HCT116 (cell line): ENCODE data around the gene GALP. TPM values are rescaled to one million over a fixed set of nuclear protein-coding genes. Genes with fewer than 3 reads are reported as not detected.

Experiments
- ATAC-seq: fragments of 200-7000 bp; cut with Tn5 transposase; 2 replicates; pipeline ENCODE4 v1.9.1; 2020; ENCODE audit warnings: mild to moderate bottlenecking, moderate library complexity
- BruUV-seq: library from RNA; stranded (reverse); fragments of 400-500 nt; replicated peaks from 2 replicates; lab custom pipeline; 2021; lab: Mats Ljungman, UMichigan
- CTCF ChIA-PET: fragments of 300-600 bp; sonication (Branson Sonifier 250); formaldehyde crosslinking; loops from one replicate; lab custom pipeline; 2021; ENCODE audit warnings: antibody characterized with exemption; lab: Charles Lee
- POLR2A ChIA-PET: fragments of 300-600, 350-600 bp; sonication (Branson Sonifier 250); formaldehyde crosslinking; loops from one replicate; lab custom pipeline; 2021; ENCODE audit warnings: antibody characterized with exemption; lab: Charles Lee
- RAD21 ChIA-PET, 2 experiments: fragments of 300-600 bp; sonication (Branson Sonifier 250); formaldehyde crosslinking; loops; one replicate each; lab custom pipeline; 2023; ENCODE audit warnings: low total read pairs in 2 of 2; ENCODE audit not compliant: uncharacterized antibody in 2 of 2, unreplicated experiment in 2 of 2, low non-redundant PET in 1 of 2; lab: Charles Lee
- DNase-seq: peaks from one replicate; pipeline ENCODE4 v3.0.0-alpha.2; 2010; ENCODE audit warnings: low read depth, low spot score
- H2AFZ ChIP-seq: fragments of 200-600 bp; shearing (Covaris generic), sonication (generic); 2 replicates; pipeline ENCODE4 v1.6.1; 2017; ENCODE audit warnings: low read depth, mixed run types, mixed read lengths, antibody characterized with exemption, low read length; ENCODE audit not compliant: poor library complexity, severe bottlenecking
- H3K27ac ChIP-seq: 2 replicates; pipeline ENCODE4 v1.5.1; 2012; ENCODE audit warnings: low read depth, low read length
- H3K27me3 ChIP-seq: fragments of 200-600 bp; sonication (generic); 2 replicates; pipeline ENCODE4 v1.6.1; 2016; ENCODE audit warnings: mixed run types, low read length, mixed read lengths; ENCODE audit not compliant: insufficient read depth
- H3K36me3 ChIP-seq, 2 experiments: fragments of 200-500 bp in 1 of 2; fragments of 200-600 bp in 1 of 2; sonication (Bioruptor generic) in 1 of 2; sonication (generic) in 1 of 2; 2 replicates each; pipeline versions ENCODE4 v1.5.1 to v1.6.1; 2014 to 2016; ENCODE audit warnings: low read length in 2 of 2, inconsistent platforms in 1 of 2, mixed read lengths in 1 of 2, mixed run types in 1 of 2; ENCODE audit not compliant: insufficient read depth in 2 of 2, control insufficient read depth in 1 of 2
- H3K4me1 ChIP-seq, 2 experiments: fragments of 200-600 bp in 1 of 2; sonication (generic) in 1 of 2; 2 replicates each; pipeline versions ENCODE4 v1.5.1 to v1.6.1; 2012 to 2017; ENCODE audit warnings: low read length in 2 of 2, inconsistent platforms in 1 of 2, mild to moderate bottlenecking in 1 of 2, mixed read lengths in 1 of 2, mixed run types in 1 of 2, moderate library complexity in 1 of 2; ENCODE audit not compliant: insufficient read depth in 2 of 2, control insufficient read depth in 1 of 2
- H3K4me2 ChIP-seq: fragments of 200-600 bp; sonication (generic); 2 replicates; pipeline ENCODE4 v1.6.1; 2017; ENCODE audit warnings: mixed run types, low read length, mixed read lengths
- H3K4me3 ChIP-seq, 2 experiments: fragments of 200-600 bp in 1 of 2; sonication (generic) in 1 of 2; replicated peaks in 1 of 2; 2 replicates each; pipeline ENCODE4 v1.5.1; 2011 to 2016; ENCODE audit warnings: low read length in 2 of 2, control low read depth in 1 of 2, low read depth in 1 of 2, mild to moderate bottlenecking in 1 of 2, mixed read lengths in 1 of 2, mixed run types in 1 of 2
- H3K79me2 ChIP-seq: fragments of 200-600 bp; sonication (generic); 2 replicates; pipeline ENCODE4 v1.6.1; 2017; ENCODE audit warnings: mild to moderate bottlenecking, mixed run types, low read length, moderate library complexity, mixed read lengths; ENCODE audit not compliant: insufficient read depth
- H3K9ac ChIP-seq: fragments of 200-600 bp; sonication (generic); 2 replicates; pipeline ENCODE4 v1.6.1; 2016; ENCODE audit warnings: low read length, mixed read lengths
- H3K9me2 ChIP-seq: fragments of 200-600 bp; sonication (generic), shearing (Covaris generic); 2 replicates; pipeline ENCODE4 v1.6.1; 2017; ENCODE audit warnings: mixed run types, mild to moderate bottlenecking, moderate library complexity; ENCODE audit not compliant: insufficient read depth
- H3K9me3 ChIP-seq, 2 experiments: fragments of 200-500 bp in 1 of 2; fragments of 200-600 bp in 1 of 2; sonication (Bioruptor generic) in 1 of 2; sonication (generic) in 1 of 2; 2 replicates each; pipeline ENCODE4 v1.6.1; 2014 to 2017; ENCODE audit warnings: low read length in 2 of 2, mixed read lengths in 2 of 2, inconsistent platforms in 1 of 2, low read depth in 1 of 2, mild to moderate bottlenecking in 1 of 2, mixed run types in 1 of 2, moderate library complexity in 1 of 2; ENCODE audit not compliant: control insufficient read depth in 1 of 2, insufficient read depth in 1 of 2
- H4K20me1 ChIP-seq: fragments of 200-600 bp; sonication (generic), shearing (Covaris generic); 2 replicates; pipeline ENCODE4 v1.6.1; 2017; ENCODE audit warnings: mixed run types, mild to moderate bottlenecking, moderate library complexity; ENCODE audit not compliant: insufficient read depth
- CBX3 ChIP-seq: IDR thresholded peaks from 2 replicates; pipeline ENCODE4 v1.6.1; 2012; ENCODE audit warnings: low read depth
- CEBPB ChIP-seq: IDR thresholded peaks from 2 replicates; pipeline ENCODE4 v1.6.1; 2012; ENCODE audit warnings: low read depth
- CTCF ChIP-seq, 3 experiments: fragments of 200-600 bp in 1 of 3; sonication (generic) in 1 of 3; IDR thresholded peaks in 2 of 3; conservative IDR thresholded peaks in 1 of 3; 2 replicates each; pipeline ENCODE4 v1.5.1; 2012 to 2017; ENCODE audit warnings: low read depth in 2 of 3, low read length in 2 of 3, antibody characterized with exemption in 1 of 3, borderline replicate concordance in 1 of 3, control low read depth in 1 of 3, mild to moderate bottlenecking in 1 of 3, mixed read lengths in 1 of 3, mixed run types in 1 of 3, moderate library complexity in 1 of 3; ENCODE audit not compliant: insufficient read depth in 1 of 3
- ELF1 ChIP-seq: IDR thresholded peaks from 2 replicates; pipeline ENCODE4 v1.6.1; 2012; ENCODE audit warnings: low read depth, borderline replicate concordance
- EZH2 ChIP-seq: fragments of 200-600 bp; sonication (generic); IDR thresholded peaks from 2 replicates; pipeline ENCODE4 v1.6.1; 2017; ENCODE audit warnings: antibody characterized with exemption, mixed run types
- EZH2phosphoT487 ChIP-seq: fragments of 200-600 bp; IDR thresholded peaks from 2 replicates; pipeline ENCODE4 v1.6.1; 2018; ENCODE audit warnings: antibody characterized with exemption, borderline replicate concordance
- JUND ChIP-seq: IDR thresholded peaks from 2 replicates; pipeline ENCODE4 v1.6.1; 2012
- MAX ChIP-seq: IDR thresholded peaks from 2 replicates; pipeline ENCODE4 v1.6.1; 2012
- SIN3A ChIP-seq: IDR thresholded peaks from 2 replicates; pipeline ENCODE4 v1.6.1; 2012; ENCODE audit warnings: low read depth
- YY1 ChIP-seq: IDR thresholded peaks from 2 replicates; pipeline ENCODE4 v1.6.1; 2011; ENCODE audit warnings: low read length, low read depth, moderate library complexity, mild to moderate bottlenecking; ENCODE audit not compliant: insufficient replicate concordance; ENCODE audit errors: extremely low read depth
- ZNF274 ChIP-seq: fragments of 200-500 bp; sonication (Bioruptor generic); IDR thresholded peaks from 2 replicates; pipeline ENCODE4 v1.6.1; 2014; ENCODE audit warnings: mild to moderate bottlenecking, low read depth, low read length, inconsistent platforms
- intact Hi-C: fragments of 100-400 bp; cut with micrococcal nuclease; formaldehyde crosslinking; loops from 2 replicates; pipeline ENCODE4 v1.10.0; 2022
- total RNA-seq: library from RNA; stranded (reverse); gene quantifications from one replicate; pipeline ENCODE4 v1.2.1, GENCODE V29; 2021; ENCODE audit not compliant: unreplicated experiment
- TF ChIP-seq, protein P1 (sequence below): IDR thresholded peaks from 2 replicates; pipeline ENCODE4 v1.6.1; 2012
- TF ChIP-seq, protein P2 (sequence below): IDR thresholded peaks from 2 replicates; pipeline ENCODE4 v1.6.1; 2012; ENCODE audit warnings: low read depth

The GALP gene
- total RNA-seq, 1 experiment from 2014 or later = not detected

DNA sequence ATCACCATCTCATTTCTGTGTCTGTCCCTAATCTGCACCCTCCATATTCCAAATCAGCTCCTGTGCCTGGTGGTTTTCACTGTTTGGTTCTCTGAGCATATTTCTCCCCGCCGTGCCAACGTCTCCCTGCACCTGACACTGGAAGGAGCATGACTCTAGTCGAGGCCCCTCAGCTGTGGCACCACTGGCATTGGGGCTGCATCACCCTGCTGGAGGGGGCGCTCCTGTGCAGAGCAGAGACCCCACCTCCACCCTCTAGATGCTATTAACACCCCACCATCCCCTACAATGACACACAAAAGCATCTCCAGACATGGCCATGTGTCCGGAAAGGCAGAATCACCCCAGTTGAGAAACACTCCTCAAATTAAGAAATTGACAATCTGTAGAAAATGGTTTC, 47.1 kb downstream of the GALP start:
- no peak for DNase-seq
- TF ChIP-seq, protein P1, sequence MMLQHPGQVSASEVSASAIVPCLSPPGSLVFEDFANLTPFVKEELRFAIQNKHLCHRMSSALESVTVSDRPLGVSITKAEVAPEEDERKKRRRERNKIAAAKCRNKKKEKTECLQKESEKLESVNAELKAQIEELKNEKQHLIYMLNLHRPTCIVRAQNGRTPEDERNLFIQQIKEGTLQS = no peak
- TF ChIP-seq MAX (no peak), CTCF (IDR thresholded peaks at IDR 0.05 in 2 of 3, conservative IDR thresholded peaks at IDR 0.05 in 1 of 3; ENCODE audit: borderline replicate concordance in 1 of 3, insufficient read depth in 1 of 3, low read depth in 2 of 3, low read length in 2 of 3) (0 out of 6 replicates have a peak, but pooled peaks of 1 of the 3 experiments have one; percentile 20)
- TF ChIP-seq, all 23 proteins: peak for 1
- no peak overlapping the region for H3K9ac ChIP-seq
- intact Hi-C loops = no loop called here
- no peaks in the 10 kb centered on the region for H4K20me1 ChIP-seq
- no peak overlapping the region for H2AFZ ChIP-seq
- no peak overlapping the region for H3K27ac ChIP-seq
- RAD21 ChIA-PET = no interaction called here
- no peak overlapping the region for H3K4me2 ChIP-seq
- no peaks in the 10 kb centered on the region for H3K79me2 ChIP-seq
- no peak for ATAC-seq
- no TSS peak for BruUV-seq
- no peaks in the 10 kb centered on the region for H3K9me2 ChIP-seq
- POLR2A ChIA-PET = no interaction called here
- no peak overlapping the region for H3K4me3 ChIP-seq
- H3K4me1 ChIP-seq = no peaks in the 10 kb centered on the region
- no peaks in the 10 kb centered on the region for H3K27me3 ChIP-seq
- CTCF ChIA-PET = no interaction called here
- no peaks in the 10 kb centered on the region for H3K36me3 ChIP-seq
- H3K9me3 ChIP-seq = no peaks in the 10 kb centered on the region

GRCh38 chr19:56223481-56223880, 47.7 kb downstream of the GALP start:
- no peak overlapping the region for H3K4me2 ChIP-seq
- no peak overlapping the region for H2AFZ ChIP-seq
- H3K27ac ChIP-seq = no peak overlapping the region
- no peaks in the 10 kb centered on the region for H3K36me3 ChIP-seq
- H3K9me3 ChIP-seq = no peaks in the 10 kb centered on the region
- no peaks in the 10 kb centered on the region for H4K20me1 ChIP-seq
- DNase-seq (no peak), ATAC-seq (no peak)
- H3K9me2 ChIP-seq = no peaks in the 10 kb centered on the region
- RAD21 ChIA-PET = no interaction called here
- H3K4me3 ChIP-seq = no peak overlapping the region
- intact Hi-C loops = no loop called here
- CTCF ChIA-PET = no interaction called here
- POLR2A ChIA-PET = no interaction called here
- no peaks in the 10 kb centered on the region for H3K27me3 ChIP-seq
- H3K79me2 ChIP-seq = no peaks in the 10 kb centered on the region
- BruUV-seq = no TSS peak
- H3K4me1 ChIP-seq = no peaks in the 10 kb centered on the region
- no peak overlapping the region for H3K9ac ChIP-seq
- TF ChIP-seq ELF1 (no peak), CBX3 (no peak), SIN3A (no peak), EZH2 (no peak), YY1 (no peak), CEBPB (no peak), EZH2phosphoT487 (no peak), ZNF274 (no peak), JUND (no peak)
- TF ChIP-seq, protein P2, sequence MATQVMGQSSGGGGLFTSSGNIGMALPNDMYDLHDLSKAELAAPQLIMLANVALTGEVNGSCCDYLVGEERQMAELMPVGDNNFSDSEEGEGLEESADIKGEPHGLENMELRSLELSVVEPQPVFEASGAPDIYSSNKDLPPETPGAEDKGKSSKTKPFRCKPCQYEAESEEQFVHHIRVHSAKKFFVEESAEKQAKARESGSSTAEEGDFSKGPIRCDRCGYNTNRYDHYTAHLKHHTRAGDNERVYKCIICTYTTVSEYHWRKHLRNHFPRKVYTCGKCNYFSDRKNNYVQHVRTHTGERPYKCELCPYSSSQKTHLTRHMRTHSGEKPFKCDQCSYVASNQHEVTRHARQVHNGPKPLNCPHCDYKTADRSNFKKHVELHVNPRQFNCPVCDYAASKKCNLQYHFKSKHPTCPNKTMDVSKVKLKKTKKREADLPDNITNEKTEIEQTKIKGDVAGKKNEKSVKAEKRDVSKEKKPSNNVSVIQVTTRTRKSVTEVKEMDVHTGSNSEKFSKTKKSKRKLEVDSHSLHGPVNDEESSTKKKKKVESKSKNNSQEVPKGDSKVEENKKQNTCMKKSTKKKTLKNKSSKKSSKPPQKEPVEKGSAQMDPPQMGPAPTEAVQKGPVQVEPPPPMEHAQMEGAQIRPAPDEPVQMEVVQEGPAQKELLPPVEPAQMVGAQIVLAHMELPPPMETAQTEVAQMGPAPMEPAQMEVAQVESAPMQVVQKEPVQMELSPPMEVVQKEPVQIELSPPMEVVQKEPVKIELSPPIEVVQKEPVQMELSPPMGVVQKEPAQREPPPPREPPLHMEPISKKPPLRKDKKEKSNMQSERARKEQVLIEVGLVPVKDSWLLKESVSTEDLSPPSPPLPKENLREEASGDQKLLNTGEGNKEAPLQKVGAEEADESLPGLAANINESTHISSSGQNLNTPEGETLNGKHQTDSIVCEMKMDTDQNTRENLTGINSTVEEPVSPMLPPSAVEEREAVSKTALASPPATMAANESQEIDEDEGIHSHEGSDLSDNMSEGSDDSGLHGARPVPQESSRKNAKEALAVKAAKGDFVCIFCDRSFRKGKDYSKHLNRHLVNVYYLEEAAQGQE = no peak
